KMS-11 (cell line): Measurements from ENCODE around the gene GPR62.

Source experiments
- H2AFZ ChIP-seq: fragments of 200-600 bp; sonication (generic); 2 replicates; pipeline ENCODE4 v1.6.1; 2016; ENCODE audit warnings: antibody characterized with exemption, mixed run types, low read depth
- H3K27ac ChIP-seq: fragments of 200-600 bp; sonication (generic); 2 replicates; pipeline ENCODE4 v1.6.1; 2016; ENCODE audit warnings: mild to moderate bottlenecking, mixed run types
- H3K27me3 ChIP-seq: fragments of 200-600 bp; sonication (generic); 2 replicates; pipeline ENCODE4 v1.6.1; 2017; ENCODE audit warnings: mild to moderate bottlenecking, low read depth, mixed run types, moderate library complexity; ENCODE audit not compliant: insufficient read depth
- H3K36me3 ChIP-seq: fragments of 200-600 bp; sonication (generic); 2 replicates; pipeline ENCODE4 v1.6.1; 2017; ENCODE audit warnings: mild to moderate bottlenecking, mixed run types; ENCODE audit not compliant: insufficient read depth
- H3K4me1 ChIP-seq: fragments of 200-600 bp; sonication (generic); 2 replicates; pipeline ENCODE4 v1.6.1; 2016; ENCODE audit warnings: mild to moderate bottlenecking, low read depth, mixed run types; ENCODE audit not compliant: poor library complexity, severe bottlenecking
- H3K4me2 ChIP-seq: fragments of 200-600 bp; sonication (generic); 2 replicates; pipeline ENCODE4 v1.7.0; 2016; ENCODE audit warnings: mild to moderate bottlenecking, mixed run types
- H3K4me3 ChIP-seq: fragments of 200-600 bp; sonication (generic); IDR thresholded peaks from 2 replicates; pipeline ENCODE4 v1.6.1; 2017; ENCODE audit warnings: low read depth, low read length, mixed read lengths; ENCODE audit not compliant: insufficient read depth
- H3K79me2 ChIP-seq: fragments of 200-600 bp; sonication (generic); 2 replicates; pipeline ENCODE4 v1.6.1; 2016; ENCODE audit warnings: low read depth, mixed run types; ENCODE audit not compliant: insufficient read depth
- H3K9ac ChIP-seq: fragments of 200-600 bp; sonication (generic); 2 replicates; pipeline ENCODE4 v1.6.1; 2016; ENCODE audit warnings: mild to moderate bottlenecking, mixed run types
- H4K20me1 ChIP-seq: fragments of 200-600 bp; sonication (generic); 2 replicates; pipeline ENCODE4 v1.6.1; 2016; ENCODE audit warnings: mild to moderate bottlenecking, mixed run types; ENCODE audit not compliant: insufficient read depth
- TF ChIP-seq, protein P1 (sequence below): fragments of 200-600 bp; sonication (generic); conservative IDR thresholded peaks from 2 replicates; pipeline ENCODE4 v1.6.1; 2017; ENCODE audit warnings: low read depth, mild to moderate bottlenecking, antibody characterized with exemption, low read length, moderate library complexity, mixed read lengths

GPR62 gene

DNA sequence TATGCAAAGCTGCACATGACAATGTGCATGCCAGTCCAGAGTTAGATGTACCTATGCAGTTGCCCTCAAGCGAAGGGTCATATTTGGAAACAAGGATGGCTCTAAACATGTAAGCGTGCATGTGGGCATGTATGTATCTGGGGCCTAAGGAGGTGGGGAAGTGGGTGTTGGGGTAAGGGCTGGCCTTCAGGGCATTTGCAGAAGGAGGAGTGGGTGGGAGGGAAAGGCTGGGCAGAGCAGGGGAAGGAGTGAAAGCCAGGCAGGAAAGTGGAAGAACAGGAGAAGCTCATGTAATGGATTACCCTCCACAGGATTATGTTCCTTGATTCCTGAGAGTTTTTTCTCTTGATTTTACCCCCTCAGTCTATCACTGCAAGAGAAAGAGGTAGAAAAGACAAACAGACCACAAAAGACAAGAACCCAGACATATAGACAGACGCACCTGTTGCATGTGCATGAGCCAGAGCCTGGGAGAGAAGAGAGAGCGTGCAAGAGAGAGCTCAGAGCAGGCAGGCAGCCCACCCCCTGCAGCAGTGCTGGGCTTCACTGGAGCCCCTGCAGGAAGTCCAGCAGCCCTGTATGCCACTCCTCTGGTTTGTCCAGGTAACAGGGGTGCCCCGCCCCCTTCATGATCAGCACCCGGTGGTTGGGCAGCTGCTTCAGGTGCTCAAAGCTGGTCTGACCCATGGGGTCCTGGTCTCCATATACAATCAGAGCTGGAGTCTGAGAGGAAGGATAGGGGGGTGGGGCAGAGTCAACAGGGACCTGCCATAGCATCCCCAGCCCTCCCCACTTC, 13.9 kb downstream of the GPR62 start:
- Histone ChIP-seq H3K4me3 (no peak overlapping the region), H3K79me2 (0 out of 2 replicates have a peak, but pooled peaks cover 5% of the 10 kb centered on the region), H4K20me1 (no peaks in the 10 kb centered on the region), H3K27me3 (no peaks in the 10 kb centered on the region), H3K36me3 (no peaks in the 10 kb centered on the region), H3K4me2 (no peak overlapping the region), H3K4me1 (peaks cover 1% of the 10 kb centered on the region), H3K27ac (no peak overlapping the region), H2AFZ (no peak overlapping the region), H3K9ac (no peak overlapping the region)
- TF ChIP-seq, protein P1, sequence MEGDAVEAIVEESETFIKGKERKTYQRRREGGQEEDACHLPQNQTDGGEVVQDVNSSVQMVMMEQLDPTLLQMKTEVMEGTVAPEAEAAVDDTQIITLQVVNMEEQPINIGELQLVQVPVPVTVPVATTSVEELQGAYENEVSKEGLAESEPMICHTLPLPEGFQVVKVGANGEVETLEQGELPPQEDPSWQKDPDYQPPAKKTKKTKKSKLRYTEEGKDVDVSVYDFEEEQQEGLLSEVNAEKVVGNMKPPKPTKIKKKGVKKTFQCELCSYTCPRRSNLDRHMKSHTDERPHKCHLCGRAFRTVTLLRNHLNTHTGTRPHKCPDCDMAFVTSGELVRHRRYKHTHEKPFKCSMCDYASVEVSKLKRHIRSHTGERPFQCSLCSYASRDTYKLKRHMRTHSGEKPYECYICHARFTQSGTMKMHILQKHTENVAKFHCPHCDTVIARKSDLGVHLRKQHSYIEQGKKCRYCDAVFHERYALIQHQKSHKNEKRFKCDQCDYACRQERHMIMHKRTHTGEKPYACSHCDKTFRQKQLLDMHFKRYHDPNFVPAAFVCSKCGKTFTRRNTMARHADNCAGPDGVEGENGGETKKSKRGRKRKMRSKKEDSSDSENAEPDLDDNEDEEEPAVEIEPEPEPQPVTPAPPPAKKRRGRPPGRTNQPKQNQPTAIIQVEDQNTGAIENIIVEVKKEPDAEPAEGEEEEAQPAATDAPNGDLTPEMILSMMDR: no peak

DNA sequence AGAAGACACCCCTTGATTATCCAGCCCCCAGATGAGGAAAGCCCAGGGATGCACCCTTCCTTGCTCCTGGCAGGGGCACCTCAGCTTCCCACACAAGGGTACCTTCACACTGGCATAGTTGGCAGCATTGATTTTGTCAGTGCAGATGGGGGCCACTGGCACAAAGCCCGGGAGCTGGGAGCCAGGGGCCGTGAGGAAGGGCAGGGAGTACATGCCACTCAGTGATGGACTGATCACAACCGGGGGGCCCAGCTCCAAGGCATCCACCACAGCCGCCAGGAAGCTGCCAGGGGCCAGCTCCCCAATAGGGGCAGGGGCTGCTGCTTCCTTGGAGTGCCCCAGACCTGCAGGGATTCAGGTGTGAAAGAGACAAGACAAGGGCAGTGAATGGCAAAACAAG, 14.7 kb downstream of the GPR62 start:
- TF ChIP-seq, protein P1: no peak
- Histone ChIP-seq H3K36me3 (no peaks in the 10 kb centered on the region), H3K4me2 (no peak overlapping the region), H3K79me2 (0 out of 2 replicates have a peak, but pooled peaks cover 5% of the 10 kb centered on the region), H3K27me3 (no peaks in the 10 kb centered on the region), H4K20me1 (no peaks in the 10 kb centered on the region), H3K4me1 (peaks cover 7% of the 10 kb centered on the region), H3K4me3 (no peak overlapping the region), H3K9ac (no peak overlapping the region), H2AFZ (no peak overlapping the region), H3K27ac (no peak overlapping the region)

DNA sequence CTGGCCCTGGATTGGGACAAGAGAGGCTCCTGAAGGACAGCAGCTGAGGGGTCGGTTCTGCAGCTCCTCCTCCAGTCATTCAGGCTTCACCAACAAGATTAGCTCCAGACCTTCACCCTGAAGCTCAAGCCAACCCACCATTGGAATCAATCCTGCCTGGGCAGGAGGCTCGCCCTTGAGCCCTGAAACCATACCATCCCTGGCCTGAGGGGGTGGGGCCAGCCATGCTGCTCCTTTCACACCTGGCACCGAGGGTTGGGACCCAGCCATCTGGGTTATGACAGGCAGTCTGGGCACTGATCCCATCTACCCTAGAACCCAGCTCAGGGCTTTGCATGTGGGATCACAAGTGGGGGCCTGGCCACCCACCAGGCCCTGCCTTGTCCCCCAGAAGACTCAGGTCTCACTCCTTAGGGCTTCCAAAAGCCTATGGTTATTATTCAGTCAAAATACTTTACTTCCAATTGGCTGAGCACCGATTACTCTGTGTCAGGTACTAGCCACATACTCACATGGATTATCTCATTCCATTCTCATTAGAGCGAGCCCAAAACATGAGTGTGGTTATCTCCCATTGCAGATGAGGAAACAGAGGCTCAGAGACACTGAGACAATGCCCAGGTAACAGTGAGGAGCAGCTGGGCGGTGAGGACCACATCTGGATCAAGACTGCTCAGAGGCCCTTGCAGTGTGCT, 15.6 kb downstream of the GPR62 start:
- H3K36me3 ChIP-seq: no peaks in the 10 kb centered on the region
- no peaks in the 10 kb centered on the region for H4K20me1 ChIP-seq
- H3K27me3 ChIP-seq: no peaks in the 10 kb centered on the region
- H3K9ac ChIP-seq: no peak overlapping the region
- peaks cover 11% of the 10 kb centered on the region for H3K4me1 ChIP-seq
- H3K4me2 ChIP-seq: no peak overlapping the region
- H3K79me2 ChIP-seq: 0 out of 2 replicates have a peak, but pooled peaks cover 5% of the 10 kb centered on the region
- H2AFZ ChIP-seq: no peak overlapping the region
- H3K27ac ChIP-seq: no peak overlapping the region
- H3K4me3 ChIP-seq: no peak overlapping the region
- TF ChIP-seq, protein P1: no peak

DNA sequence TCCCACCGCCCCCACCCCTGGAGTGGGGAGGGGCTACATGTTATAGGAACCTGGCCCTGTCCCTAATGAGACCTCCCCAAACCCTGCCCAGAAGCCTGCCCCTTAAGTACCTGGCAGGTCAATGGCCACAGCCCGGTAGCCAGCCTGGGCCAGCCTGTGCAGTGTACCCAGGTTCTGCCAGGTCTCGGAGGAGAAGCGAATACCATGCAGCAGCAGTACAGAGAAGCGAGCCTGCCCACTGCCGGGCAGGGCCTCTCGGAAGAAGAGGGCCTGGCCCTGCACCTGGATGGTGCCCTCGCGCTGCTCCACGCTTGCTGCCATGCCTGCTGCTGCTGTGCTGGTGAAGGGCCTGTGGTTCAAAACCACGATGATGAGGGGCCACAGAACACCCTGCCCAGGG, 16.2 kb downstream of the GPR62 start:
- Histone ChIP-seq H3K36me3 (no peaks in the 10 kb centered on the region), H3K27me3 (no peaks in the 10 kb centered on the region), H2AFZ (no peak overlapping the region), H3K9ac (no peak overlapping the region), H3K4me2 (no peak overlapping the region), H3K27ac (no peak overlapping the region), H3K4me1 (peaks cover 12% of the 10 kb centered on the region), H3K79me2 (0 out of 2 replicates have a peak, but pooled peaks cover 5% of the 10 kb centered on the region), H4K20me1 (no peaks in the 10 kb centered on the region), H3K4me3 (no peak overlapping the region)
- TF ChIP-seq, protein P1: no peak
